Effector CD4-positive, alpha-beta T cell (primary cell): ENCODE measurements around the gene TMEM130.
"Not testable (repeated sequence)": the region's sequence is repeated elsewhere in the genome, so short reads cannot be mapped to it uniquely, and the experiment has no call there.

Source experiments
- DNase-seq: peaks from one replicate; pipeline ENCODE4 v3.0.0-alpha.2; 2020

Gene TMEM130

GRCh38 chr7:98877146-98877545 lies 7.3 kb upstream of the TMEM130 start:
- no peak for DNase-seq

GRCh38 chr7:98875501-98875900 lies 5.7 kb upstream of the TMEM130 start:
- no peak for DNase-seq

- DNase-seq, result no peak
Observed at GRCh38 chr7:98874942-98875341, 5.1 kb upstream of the TMEM130 start.

GRCh38 chr7:98873610-98874009 lies 3.8 kb upstream of the TMEM130 start:
- DNase-seq, result not testable (repeated sequence)

GRCh38 chr7:98872328-98872924 lies 2.6 kb upstream of the TMEM130 start:
- no peak for DNase-seq

GRCh38 chr7:98870807-98871491 lies 1.1 kb upstream of the TMEM130 start:
- no peak for DNase-seq

- peak; percentile 46 for DNase-seq
Observed at GRCh38 chr7:98870121-98870651, 372 bp upstream of the TMEM130 start.

- no peak for DNase-seq
Observed at GRCh38 chr7:98869027-98869596, 702 bp downstream of the TMEM130 start.

GRCh38 chr7:98868450-98868849 lies 1.4 kb downstream of the TMEM130 start:
- no peak for DNase-seq

- DNase-seq, result no peak
Observed at GRCh38 chr7:98866765-98867164, 3.0 kb downstream of the TMEM130 start.

- no peak for DNase-seq
Observed at GRCh38 chr7:98866351-98866750, 3.5 kb downstream of the TMEM130 start.

- no peak for DNase-seq
Observed at GRCh38 chr7:98864731-98865453, 4.9 kb downstream of the TMEM130 start.

GRCh38 chr7:98863601-98864000 lies 6.2 kb downstream of the TMEM130 start:
- DNase-seq, result no peak

- DNase-seq, result no peak
Observed at GRCh38 chr7:98862716-98863420, 6.9 kb downstream of the TMEM130 start.

GRCh38 chr7:98862203-98862602 lies 7.6 kb downstream of the TMEM130 start:
- no peak for DNase-seq

- no peak for DNase-seq
Observed at GRCh38 chr7:98860071-98860470, 9.7 kb downstream of the TMEM130 start.

- no peak for DNase-seq
Observed at GRCh38 chr7:98855610-98856422, 14.0 kb downstream of the TMEM130 start.

- DNase-seq, result no peak
Observed at GRCh38 chr7:98852826-98853225, 17.0 kb downstream of the TMEM130 start.

GRCh38 chr7:98848918-98849317 lies 20.9 kb downstream of the TMEM130 start:
- no peak for DNase-seq

GRCh38 chr7:98842552-98842951 lies 27.3 kb downstream of the TMEM130 start:
- DNase-seq, result not testable (repeated sequence)

GRCh38 chr7:98841179-98841997 lies 28.4 kb downstream of the TMEM130 start:
- DNase-seq, result peak; percentile 61
